C4-2B (cell line): ENCODE data around the gene UCKL1.
A peak's percentile ranks its signal among the peaks of the same experiment; 100 is the strongest.

Experiments used
- H3K27ac ChIP-seq: fragments of 450-650 bp; 2 replicates; pipeline ENCODE4 v1.5.1; 2017
- ZFX ChIP-seq: fragments of 450-650 bp; IDR thresholded peaks from 2 replicates; pipeline ENCODE4 v1.6.1; 2017
- TF ChIP-seq, protein P1 (sequence below): fragments of 450-650 bp; conservative IDR thresholded peaks from 2 replicates; pipeline ENCODE4 v1.5.1; 2017; ENCODE audit warnings: mild to moderate bottlenecking

The UCKL1 gene

GRCh38 chr20:63980806-63981728 is 24.9 kb upstream of the UCKL1 start, which contains the start of gene PRPF6:
Gene PRPF6, plus strand, starts transcription at chr20:63981132. Its CDS starts 114 bp downstream, at chr20:63981246.
- TF ChIP-seq ZFX = peak; percentile 93
- TF ChIP-seq, protein P1, sequence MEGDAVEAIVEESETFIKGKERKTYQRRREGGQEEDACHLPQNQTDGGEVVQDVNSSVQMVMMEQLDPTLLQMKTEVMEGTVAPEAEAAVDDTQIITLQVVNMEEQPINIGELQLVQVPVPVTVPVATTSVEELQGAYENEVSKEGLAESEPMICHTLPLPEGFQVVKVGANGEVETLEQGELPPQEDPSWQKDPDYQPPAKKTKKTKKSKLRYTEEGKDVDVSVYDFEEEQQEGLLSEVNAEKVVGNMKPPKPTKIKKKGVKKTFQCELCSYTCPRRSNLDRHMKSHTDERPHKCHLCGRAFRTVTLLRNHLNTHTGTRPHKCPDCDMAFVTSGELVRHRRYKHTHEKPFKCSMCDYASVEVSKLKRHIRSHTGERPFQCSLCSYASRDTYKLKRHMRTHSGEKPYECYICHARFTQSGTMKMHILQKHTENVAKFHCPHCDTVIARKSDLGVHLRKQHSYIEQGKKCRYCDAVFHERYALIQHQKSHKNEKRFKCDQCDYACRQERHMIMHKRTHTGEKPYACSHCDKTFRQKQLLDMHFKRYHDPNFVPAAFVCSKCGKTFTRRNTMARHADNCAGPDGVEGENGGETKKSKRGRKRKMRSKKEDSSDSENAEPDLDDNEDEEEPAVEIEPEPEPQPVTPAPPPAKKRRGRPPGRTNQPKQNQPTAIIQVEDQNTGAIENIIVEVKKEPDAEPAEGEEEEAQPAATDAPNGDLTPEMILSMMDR = peak; percentile 92
- H3K27ac ChIP-seq = peak within 1 kb of the TSS; percentile 97

- TF ChIP-seq, protein P1 = no peak
- TF ChIP-seq ZFX = no peak
- peak overlapping the region; percentile 97 for H3K27ac ChIP-seq
These were observed 24.1 kb upstream of the UCKL1 start for GRCh38 chr20:63980317-63980805.

GRCh38 chr20:63979557-63980316 is 23.5 kb upstream of the UCKL1 start, which contains the start of gene SAMD10:
Gene SAMD10, minus strand, starts transcription at chr20:63979642. Its CDS starts 175 bp downstream, at chr20:63979467.
- TF ChIP-seq, protein P1 = no peak; the same call in 1 of the 2 replicates
- no peak; the same call in 1 of the 2 replicates for TF ChIP-seq ZFX

DNA sequence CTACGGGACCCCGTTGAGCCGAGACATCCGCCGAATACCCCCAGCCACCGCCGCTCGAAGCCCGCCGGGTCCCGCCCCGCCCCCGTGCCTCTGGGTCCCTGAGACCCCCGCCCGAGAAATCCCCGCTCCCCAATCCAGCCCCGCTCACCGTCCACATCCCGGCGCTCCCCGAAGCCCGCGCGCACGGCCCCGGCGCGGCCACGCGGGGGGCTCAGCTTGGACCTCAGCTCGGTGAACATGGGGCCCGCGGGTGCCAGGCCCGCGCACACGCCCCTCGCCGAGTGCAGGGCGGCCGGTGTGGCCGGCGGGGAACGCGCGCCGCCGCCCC is 23.0 kb upstream of the UCKL1 start:
- H3K27ac ChIP-seq = peak overlapping the region; percentile 97
- TF ChIP-seq, protein P1 = no peak
- no peak for TF ChIP-seq ZFX

More at GRCh38 chr20:63979557-63980316, 23.5 kb upstream of the UCKL1 start, which contains the start of gene SAMD10:
- H3K27ac ChIP-seq = peak within 1 kb of the TSS; percentile 97

GRCh38 chr20:63978319-63979228 is 22.4 kb upstream of the UCKL1 start:
- TF ChIP-seq, protein P1 = no peak
- no peak for TF ChIP-seq ZFX
- peak overlapping the region; percentile 97 for H3K27ac ChIP-seq

DNA sequence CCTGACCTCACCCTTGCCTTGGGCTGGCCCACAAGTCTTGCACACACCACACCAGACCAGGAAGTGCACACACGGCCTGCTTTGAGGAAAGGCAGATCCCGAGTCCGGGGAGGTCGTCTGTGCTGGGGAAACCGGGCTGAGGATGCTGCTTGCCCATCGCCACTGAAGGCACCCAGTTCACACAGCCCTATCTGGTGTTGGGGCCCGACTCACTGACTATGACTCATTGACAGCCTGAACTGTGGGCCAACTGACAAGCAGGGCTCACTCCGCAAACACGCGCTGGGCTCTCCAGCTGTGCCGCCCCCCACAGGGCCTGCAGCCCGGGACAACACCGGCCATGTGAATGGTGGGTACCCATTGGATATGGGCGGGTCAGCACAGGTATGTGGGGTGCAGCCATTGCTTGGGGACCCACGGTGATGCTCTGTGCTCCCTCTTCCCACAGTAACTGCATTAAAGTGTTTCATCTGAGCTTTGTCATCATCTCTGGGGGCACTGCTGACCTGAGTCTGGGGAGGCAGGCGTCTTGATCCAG is 21.6 kb upstream of the UCKL1 start:
- TF ChIP-seq, protein P1 = no peak
- peak overlapping the region; percentile 97 for H3K27ac ChIP-seq
